Mucosa of descending colon (tissue), 3 donors: Measurements from ENCODE around the gene ADAP2. TPM values are rescaled to one million over a fixed set of nuclear protein-coding genes. Genes with fewer than 3 reads are reported as not detected.
A peak's percentile ranks its signal among the peaks of the same experiment; 100 is the strongest.
"Not testable (repeated sequence)": the region's sequence is repeated elsewhere in the genome, so short reads cannot be mapped to it uniquely, and the experiment has no call there.

Experiments
- ATAC-seq: fragments of 200-7000 bp; cut with Tn5 transposase; one replicate; pipeline ENCODE4 v1.9.1; 2020; ENCODE audit warnings: mild to moderate bottlenecking, moderate library complexity
- DNase-seq, 3 donors: peaks; one replicate each; pipeline ENCODE4 v3.0.0-alpha.2; 2020
- H3K36me3 ChIP-seq: fragments of 200-600 bp; one replicate; pipeline ENCODE4 v1.8.0; 2021; ENCODE audit warnings: low read depth, mild to moderate bottlenecking
- H3K4me1 ChIP-seq: fragments of 200-600 bp; one replicate; pipeline ENCODE4 v1.8.0; 2021; ENCODE audit warnings: low read depth, mild to moderate bottlenecking
- H3K4me3 ChIP-seq: fragments of 200-600 bp; one replicate; pipeline ENCODE4 v1.8.0; 2021; ENCODE audit warnings: mild to moderate bottlenecking
- H3K9me3 ChIP-seq: fragments of 200-600 bp; one replicate; pipeline ENCODE4 v1.8.0; 2021; ENCODE audit warnings: mild to moderate bottlenecking
- intact Hi-C, 2 donors: fragments of 100-400 bp; cut with DNase I in 1 of 2; cut with micrococcal nuclease in 1 of 2; formaldehyde crosslinking; loops; one replicate each; pipeline versions ENCODE4 v1.11.0 to v1.11.1; 2022; cut with DNase I, micrococcal nuclease
- total RNA-seq, 3 donors: library from RNA; stranded (reverse); fragmentation: NEBNext Ultra II Directional in 2 of 3; extraction: Animal tissue kit (Norgen Biotek cat#: 25700) in 2 of 3; gene quantifications; one replicate each; pipeline versions ENCODE4 v1.2.1 to v1.2.4, GENCODE V29; 2021 to 2023
- TF ChIP-seq, protein P1 (sequence below): fragments of 200-600 bp; IDR thresholded peaks from one replicate; pipeline ENCODE4 v1.8.0; 2022; ENCODE audit warnings: antibody characterized with exemption, mild to moderate bottlenecking
- donor health status: DM: no; HTN: no; CAD: no; lungs with moderate emphysema.
- donor health status: DM: no; HTN: no; CAD: no.
- donor health status: DM: no; HTN: yes; CAD: no.

Gene ADAP2
- total RNA-seq, 3 donors from 2014 or later: 7.3 to 15.9 (median 12.1) TPM

GRCh38 chr17:30958187-30958586, 36.4 kb downstream of the ADAP2 start:
- intact Hi-C loops: no loop called here
- Histone ChIP-seq H3K4me1 (no peaks in the 10 kb centered on the region), H3K4me3 (no peak overlapping the region), H3K9me3 (no peaks in the 10 kb centered on the region), H3K36me3 (no peaks in the 10 kb centered on the region)
- ATAC-seq: peak; percentile 42
- DNase-seq: no peak
- TF ChIP-seq, protein P1, sequence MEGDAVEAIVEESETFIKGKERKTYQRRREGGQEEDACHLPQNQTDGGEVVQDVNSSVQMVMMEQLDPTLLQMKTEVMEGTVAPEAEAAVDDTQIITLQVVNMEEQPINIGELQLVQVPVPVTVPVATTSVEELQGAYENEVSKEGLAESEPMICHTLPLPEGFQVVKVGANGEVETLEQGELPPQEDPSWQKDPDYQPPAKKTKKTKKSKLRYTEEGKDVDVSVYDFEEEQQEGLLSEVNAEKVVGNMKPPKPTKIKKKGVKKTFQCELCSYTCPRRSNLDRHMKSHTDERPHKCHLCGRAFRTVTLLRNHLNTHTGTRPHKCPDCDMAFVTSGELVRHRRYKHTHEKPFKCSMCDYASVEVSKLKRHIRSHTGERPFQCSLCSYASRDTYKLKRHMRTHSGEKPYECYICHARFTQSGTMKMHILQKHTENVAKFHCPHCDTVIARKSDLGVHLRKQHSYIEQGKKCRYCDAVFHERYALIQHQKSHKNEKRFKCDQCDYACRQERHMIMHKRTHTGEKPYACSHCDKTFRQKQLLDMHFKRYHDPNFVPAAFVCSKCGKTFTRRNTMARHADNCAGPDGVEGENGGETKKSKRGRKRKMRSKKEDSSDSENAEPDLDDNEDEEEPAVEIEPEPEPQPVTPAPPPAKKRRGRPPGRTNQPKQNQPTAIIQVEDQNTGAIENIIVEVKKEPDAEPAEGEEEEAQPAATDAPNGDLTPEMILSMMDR: no peak

GRCh38 chr17:30961209-30962188, 39.8 kb downstream of the ADAP2 start:
- ATAC-seq (peak; percentile 63), DNase-seq (no peak)
- H3K9me3 ChIP-seq: no peaks in the 10 kb centered on the region
- H3K4me3 ChIP-seq: no peak overlapping the region
- intact Hi-C loops: no loop called here
- no peaks in the 10 kb centered on the region for H3K36me3 ChIP-seq
- TF ChIP-seq, protein P1: no peak
- no peaks in the 10 kb centered on the region for H3K4me1 ChIP-seq

DNA sequence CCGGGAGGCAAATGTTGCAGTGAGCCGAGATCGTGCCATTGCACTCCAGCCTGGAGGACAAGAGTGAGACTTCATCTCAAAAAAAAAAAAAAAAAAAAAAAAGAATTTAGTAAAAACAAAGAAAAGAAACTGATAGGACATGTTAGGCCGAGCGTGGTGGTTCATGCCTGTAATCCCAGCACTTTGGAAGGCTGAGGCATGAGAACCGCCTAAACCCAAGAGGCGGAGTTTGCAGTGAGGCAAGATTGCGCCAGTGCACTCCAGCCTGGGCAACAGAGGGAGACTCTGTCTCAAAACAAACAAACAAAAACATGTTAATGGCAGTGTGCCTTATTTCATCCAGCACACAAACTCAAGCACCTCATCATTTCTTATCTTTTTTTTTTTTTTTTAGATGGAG, 42.6 kb downstream of the ADAP2 start:
- DNase-seq, H3K4me3 ChIP-seq, ATAC-seq, H3K9me3 ChIP-seq, H3K36me3 ChIP-seq, H3K4me1 ChIP-seq, intact Hi-C loops: not testable (repeated sequence)

- intact Hi-C loops: no loop called here
- ATAC-seq (no peak), DNase-seq (no peak)
- H3K4me1 ChIP-seq: peaks cover 2% of the 10 kb centered on the region
- no peaks in the 10 kb centered on the region for H3K9me3 ChIP-seq
- H3K36me3 ChIP-seq: no peaks in the 10 kb centered on the region
- TF ChIP-seq, protein P1: no peak
- no peak overlapping the region for H3K4me3 ChIP-seq
Measured at GRCh38 chr17:30964876-30965275, 43.1 kb downstream of the ADAP2 start.

DNA sequence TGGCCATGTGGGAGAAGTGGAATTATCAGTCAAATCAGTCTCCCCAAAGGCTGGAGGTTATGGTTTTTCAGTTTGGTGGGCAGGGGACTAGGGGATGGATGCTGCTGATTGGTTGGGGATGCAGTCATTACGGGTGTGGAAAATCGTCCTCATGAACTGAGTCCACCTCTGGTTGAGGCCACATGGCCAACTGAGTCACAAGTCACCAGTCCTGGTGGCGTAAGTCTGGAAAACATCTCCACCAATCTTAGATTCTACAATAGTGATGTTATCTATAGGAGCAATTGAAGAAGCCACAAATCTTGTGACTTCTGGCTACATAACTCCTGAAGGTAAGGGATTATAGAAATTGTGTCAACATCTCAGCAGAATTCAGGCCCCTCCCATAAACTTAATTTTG, 43.9 kb downstream of the ADAP2 start:
- no peaks in the 10 kb centered on the region for H3K36me3 ChIP-seq
- TF ChIP-seq, protein P1: no peak
- no peak overlapping the region for H3K4me3 ChIP-seq
- ATAC-seq (no peak), DNase-seq (no peak)
- intact Hi-C loops: no loop called here
- H3K9me3 ChIP-seq: no peaks in the 10 kb centered on the region
- H3K4me1 ChIP-seq: peaks cover 3% of the 10 kb centered on the region

DNA sequence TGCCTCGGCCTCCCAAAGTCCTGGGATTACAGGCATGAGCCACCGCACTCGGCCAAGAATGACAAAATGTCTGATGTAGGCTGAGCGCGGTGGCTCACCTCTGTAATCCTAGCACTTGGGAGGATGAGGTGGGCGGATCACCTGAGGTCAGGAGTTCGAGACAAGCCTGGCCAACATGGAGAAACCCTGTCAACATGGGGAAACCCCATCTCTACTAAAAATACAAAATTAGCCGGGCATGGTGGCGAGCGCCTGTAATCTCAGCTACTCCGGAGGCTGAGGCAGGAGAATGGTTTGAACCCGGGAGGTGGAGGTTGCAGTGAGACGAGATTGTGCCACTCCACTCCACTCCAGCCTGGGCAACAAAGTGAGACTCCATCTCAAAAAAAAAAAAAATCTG, 46.2 kb downstream of the ADAP2 start:
- intact Hi-C loops, ATAC-seq: not testable (repeated sequence)

More for the DNA sequence above, 46.2 kb downstream of the ADAP2 start:
- peaks cover 13% of the 10 kb centered on the region for H3K4me1 ChIP-seq
- not testable (repeated sequence) for DNase-seq, H3K4me3 ChIP-seq, H3K36me3 ChIP-seq, H3K9me3 ChIP-seq
